IMR-90 (cell line): Measurements from ENCODE around the gene DPP8. TPM values are rescaled to one million over a fixed set of nuclear protein-coding genes. Genes with fewer than 3 reads are reported as not detected.

Experiments
- ATAC-seq: fragments of 200-7000 bp; cut with Tn5 transposase; 2 replicates; pipeline ENCODE4 v1.9.1; 2020; ENCODE audit warnings: low read depth, mild to moderate bottlenecking, moderate library complexity
- BruUV-seq: library from RNA; stranded (reverse); fragments of 400-500 nt; replicated peaks from 2 replicates; lab custom pipeline; 2021; lab: Mats Ljungman, UMichigan
- CTCF ChIA-PET: fragments of 300-600 bp; formaldehyde crosslinking; extraction: SDS; loops from one replicate; lab custom pipeline; 2021; ENCODE audit warnings: antibody characterized with exemption; lab: Yijun Ruan, JAX
- POLR2A ChIA-PET: fragments of 300-600 bp; sonication (Branson Sonifier 250); formaldehyde crosslinking; loops from one replicate; lab custom pipeline; 2022; ENCODE audit warnings: antibody characterized with exemption; ENCODE audit not compliant: unreplicated experiment; lab: Charles Lee
- DNase-seq: peaks from one replicate; pipeline ENCODE4 v3.0.0; 2013
- H2AFZ ChIP-seq: replicated peaks from 2 replicates; pipeline ENCODE3; 2013; ENCODE audit warnings: low read length, mild to moderate bottlenecking; ENCODE audit not compliant: poor library complexity
- H2AK5ac ChIP-seq: 2 replicates; pipeline ENCODE4 v1.6.1; 2013; ENCODE audit warnings: low read depth, low read length, inconsistent platforms
- H2AK9ac ChIP-seq: replicated peaks from 2 replicates; pipeline ENCODE3; 2013; ENCODE audit warnings: mild to moderate bottlenecking, low read depth, low read length, moderate library complexity; ENCODE audit not compliant: poor library complexity
- H2BK120ac ChIP-seq: 2 replicates; pipeline ENCODE4 v1.6.1; 2013; ENCODE audit warnings: low read depth, low read length, inconsistent platforms
- H2BK15ac ChIP-seq: 3 replicates; pipeline ENCODE4 v1.6.1; 2013; ENCODE audit warnings: low read depth, low read length, inconsistent platforms
- H2BK20ac ChIP-seq: 2 replicates; pipeline ENCODE4 v1.6.1; 2013; ENCODE audit warnings: low read depth, mild to moderate bottlenecking, inconsistent platforms, low read length, moderate library complexity
- H2BK5ac ChIP-seq: 2 replicates; pipeline ENCODE4 v1.6.1; 2013; ENCODE audit warnings: mild to moderate bottlenecking, low read depth, low read length, inconsistent platforms; ENCODE audit not compliant: poor library complexity, severe bottlenecking
- H3K14ac ChIP-seq: replicated peaks from 2 replicates; pipeline ENCODE4 v1.6.1; 2013; ENCODE audit warnings: low read depth, low read length, inconsistent platforms
- H3K18ac ChIP-seq: 2 replicates; pipeline ENCODE4 v1.6.1; 2013; ENCODE audit warnings: low read depth, low read length, control low read depth
- H3K23ac ChIP-seq: 2 replicates; pipeline ENCODE4 v1.6.1; 2013; ENCODE audit warnings: low read depth, low read length, inconsistent platforms
- H3K27ac ChIP-seq: 2 replicates; pipeline ENCODE4 v1.5.1; 2013; ENCODE audit warnings: mild to moderate bottlenecking, control low read depth, low read length; ENCODE audit not compliant: insufficient read depth
- H3K27me3 ChIP-seq: 2 replicates; pipeline ENCODE4 v1.6.1; 2013; ENCODE audit warnings: low read length; ENCODE audit not compliant: control insufficient read depth, insufficient read depth
- H3K36me3 ChIP-seq: 2 replicates; pipeline ENCODE4 v1.6.1; 2013; ENCODE audit warnings: low read length, mixed read lengths; ENCODE audit not compliant: control insufficient read depth, insufficient read depth
- H3K4ac ChIP-seq: 2 replicates; pipeline ENCODE4 v1.6.1; 2013; ENCODE audit warnings: low read depth, low read length, inconsistent platforms
- H3K4me1 ChIP-seq: 2 replicates; pipeline ENCODE4 v1.6.1; 2013; ENCODE audit warnings: low read length, mixed read lengths; ENCODE audit not compliant: control insufficient read depth, insufficient read depth
- H3K4me2 ChIP-seq: 2 replicates; pipeline ENCODE4 v1.6.1; 2013; ENCODE audit warnings: low read depth, mild to moderate bottlenecking, control low read depth, low read length, moderate library complexity
- H3K4me3 ChIP-seq: 2 replicates; pipeline ENCODE4 v1.5.1; 2013; ENCODE audit warnings: low read depth, mild to moderate bottlenecking, control low read depth, low read length, moderate library complexity; ENCODE audit not compliant: insufficient read depth
- H3K56ac ChIP-seq: 2 replicates; pipeline ENCODE4 v1.6.1; 2013; ENCODE audit warnings: low read length, inconsistent platforms; ENCODE audit not compliant: insufficient read depth; ENCODE audit errors: extremely low read depth
- H3K79me1 ChIP-seq, 2 experiments: 2 replicates each; pipeline ENCODE4 v1.6.1; 2013; ENCODE audit warnings: low read length in 2 of 2, inconsistent platforms in 1 of 2, low read depth in 1 of 2
- H3K9ac ChIP-seq: 2 replicates; pipeline ENCODE4 v1.6.1; 2013; ENCODE audit warnings: low read depth, low read length, control low read depth
- H3K9me1 ChIP-seq: 2 replicates; pipeline ENCODE4 v1.6.1; 2013; ENCODE audit warnings: low read length, inconsistent platforms; ENCODE audit not compliant: insufficient read depth
- H3K9me3 ChIP-seq: 2 replicates; pipeline ENCODE4 v1.6.1; 2013; ENCODE audit warnings: low read length; ENCODE audit not compliant: control insufficient read depth, insufficient read depth
- H4K20me1 ChIP-seq: 2 replicates; pipeline ENCODE4 v1.6.1; 2013; ENCODE audit warnings: low read length, inconsistent platforms; ENCODE audit not compliant: insufficient read depth
- H4K5ac ChIP-seq: 2 replicates; pipeline ENCODE4 v1.6.1; 2013; ENCODE audit warnings: mild to moderate bottlenecking, low read depth, low read length, control low read depth
- H4K8ac ChIP-seq, 2 experiments: 2 replicates each; pipeline ENCODE4 v1.6.1; 2013; ENCODE audit warnings: low read depth in 2 of 2, low read length in 2 of 2, control low read depth in 1 of 2, inconsistent platforms in 1 of 2
- H4K91ac ChIP-seq: 2 replicates; pipeline ENCODE4 v1.6.1; 2013; ENCODE audit warnings: low read depth, low read length, inconsistent platforms; ENCODE audit not compliant: insufficient read depth
- CEBPB ChIP-seq: IDR thresholded peaks from 2 replicates; pipeline ENCODE4 v1.6.1; 2012; ENCODE audit warnings: low read depth, low read length, improper control_type of control experiment
- CHD1 ChIP-seq: IDR thresholded peaks from 2 replicates; pipeline ENCODE4 v1.6.1; 2012; ENCODE audit warnings: low read depth, low read length, improper control_type of control experiment
- ELK1 ChIP-seq: fragments of 150-350 bp; IDR thresholded peaks from 2 replicates; pipeline ENCODE4 v1.6.1; 2016; ENCODE audit warnings: low read depth, mild to moderate bottlenecking, low read length, moderate library complexity, borderline replicate concordance
- FOS ChIP-seq: fragments of 150-350 bp; IDR thresholded peaks from 2 replicates; pipeline ENCODE4 v1.6.1; 2016; ENCODE audit warnings: low read depth, low read length
- MAFK ChIP-seq: IDR thresholded peaks from 2 replicates; pipeline ENCODE4 v1.6.1; 2012; ENCODE audit warnings: low read depth, low read length, improper control_type of control experiment
- MAZ ChIP-seq: IDR thresholded peaks from 2 replicates; pipeline ENCODE4 v1.6.1; 2012; ENCODE audit warnings: low read depth, mild to moderate bottlenecking, low read length, improper control_type of control experiment, moderate library complexity, borderline replicate concordance
- MXI1 ChIP-seq: IDR thresholded peaks from 2 replicates; pipeline ENCODE4 v1.6.1; 2012; ENCODE audit warnings: low read depth, mild to moderate bottlenecking, low read length, moderate library complexity, borderline replicate concordance
- POLR2A ChIP-seq: IDR thresholded peaks from 2 replicates; pipeline ENCODE4 v1.6.1; 2012; ENCODE audit warnings: mild to moderate bottlenecking, low read depth, low read length
- SMC3 ChIP-seq: fragments of 150-350 bp; IDR thresholded peaks from 2 replicates; pipeline ENCODE4 v1.6.1; 2016; ENCODE audit warnings: low read depth, mild to moderate bottlenecking, antibody characterized with exemption, low read length, moderate library complexity
- WGBS, 2 experiments: methylation state at CpG; one replicate each; pipeline versions ENCODE4 v1.1.5 to v1.1.7; 2013; ENCODE audit warnings: missing lambda C conversion rate in 2 of 2; ENCODE audit not compliant: insufficient read length in 1 of 2; ENCODE audit errors: extremely low coverage in 2 of 2; 5-methylcytosine and 5-hydroxymethylcytosine counted together
- dilution Hi-C: fragments of 300-500 bp; cut with HindIII; formaldehyde crosslinking; loops from one replicate; pipeline ENCODE4 v1.14.3; 2018; ENCODE audit warnings: low sequenced_read_pairs; ENCODE audit not compliant: unreplicated experiment
- in situ Hi-C: fragments of 300-500 bp; cut with MboI; formaldehyde crosslinking; loops from 3 replicates; pipeline ENCODE4 v1.14.3; 2019; ENCODE audit warnings: low sequenced_read_pairs, inconsistent platforms, mixed read lengths
- intact Hi-C: fragments of 100-400 bp; cut with micrococcal nuclease; formaldehyde crosslinking; loops from 2 replicates; pipeline ENCODE4 v1.10.0; 2022
- polyA plus RNA-seq, 3 experiments: library from polyadenylated mRNA; depleted of rRNA; stranded (reverse); fragments of >200 nt; gene quantifications; 2 replicates each; pipeline ENCODE4 v1.2.3, GENCODE V29; 2012; ENCODE audit warnings: low replicate concordance in 1 of 3
- total RNA-seq: library from RNA; depleted of rRNA; stranded (reverse); fragments of >200 nt; gene quantifications from 2 replicates; pipeline ENCODE4 v1.2.3, GENCODE V29; 2012
- TF ChIP-seq, protein P1 (sequence below): conservative IDR thresholded peaks from 2 replicates; pipeline ENCODE4 v1.5.1; 2012; ENCODE audit warnings: mild to moderate bottlenecking, low read depth, low read length, improper control_type of control experiment
- TF ChIP-seq, protein P2 (sequence below): fragments of 150-350 bp; IDR thresholded peaks from 2 replicates; pipeline ENCODE4 v1.6.1; 2017; ENCODE audit warnings: mild to moderate bottlenecking, antibody characterized with exemption, low read length, low read depth

The DPP8 gene
- total and polyA plus RNA-seq, 2 of the 4 experiments (the other 2 are of a cell fraction), result 10.7 to 29.4 TPM

- H2AFZ ChIP-seq, result no peak overlapping the region
- intact Hi-C loops, result no loop called here
- H3K9ac ChIP-seq, result no peak overlapping the region
- no peaks in the 10 kb centered on the region for H3K27me3 ChIP-seq
- dilution Hi-C loops, result no loop called here
- H3K9me3 ChIP-seq, result no peaks in the 10 kb centered on the region
- no peaks in the 10 kb centered on the region for H3K4me1 ChIP-seq
- H2AK9ac ChIP-seq, result no peak overlapping the region
- ATAC-seq, result no peak
- no peak overlapping the region for H3K4me2 ChIP-seq
- H4K5ac ChIP-seq, result no peak overlapping the region
- WGBS, 2 experiments, result no CpG with 5 or more reads among the region's 2 CpGs
- no peak for DNase-seq
- H4K8ac ChIP-seq, result no peak overlapping the region
- no peak overlapping the region for H3K23ac ChIP-seq
- H3K79me1 ChIP-seq, result peaks cover 14 to 21% of the 10 kb centered on the region in 2 experiments
- H4K91ac ChIP-seq, result no peak overlapping the region
- no peak overlapping the region for H3K56ac ChIP-seq
- peaks cover 4% of the 10 kb centered on the region; the same call in 1 of the 2 replicates for H4K20me1 ChIP-seq
- CTCF ChIA-PET, result interaction anchor here (0.5 kb wide), 1 partner anchor 25 kb away, joined by 4 read pairs; no protein-coding TSS in a partner anchor
- no peak overlapping the region for H3K4ac ChIP-seq
- H3K36me3 ChIP-seq, result peaks cover 26% of the 10 kb centered on the region
- no peak overlapping the region for H3K27ac ChIP-seq
- H2BK15ac ChIP-seq, result no peak overlapping the region
- no peak overlapping the region for H3K4me3 ChIP-seq
- TF ChIP-seq ELK1 (no peak), CHD1 (no peak), POLR2A (no peak), MXI1 (no peak), FOS (no peak), CEBPB (no peak), MAFK (no peak), SMC3 (no peak), MAZ (no peak)
- TF ChIP-seq, protein P1, sequence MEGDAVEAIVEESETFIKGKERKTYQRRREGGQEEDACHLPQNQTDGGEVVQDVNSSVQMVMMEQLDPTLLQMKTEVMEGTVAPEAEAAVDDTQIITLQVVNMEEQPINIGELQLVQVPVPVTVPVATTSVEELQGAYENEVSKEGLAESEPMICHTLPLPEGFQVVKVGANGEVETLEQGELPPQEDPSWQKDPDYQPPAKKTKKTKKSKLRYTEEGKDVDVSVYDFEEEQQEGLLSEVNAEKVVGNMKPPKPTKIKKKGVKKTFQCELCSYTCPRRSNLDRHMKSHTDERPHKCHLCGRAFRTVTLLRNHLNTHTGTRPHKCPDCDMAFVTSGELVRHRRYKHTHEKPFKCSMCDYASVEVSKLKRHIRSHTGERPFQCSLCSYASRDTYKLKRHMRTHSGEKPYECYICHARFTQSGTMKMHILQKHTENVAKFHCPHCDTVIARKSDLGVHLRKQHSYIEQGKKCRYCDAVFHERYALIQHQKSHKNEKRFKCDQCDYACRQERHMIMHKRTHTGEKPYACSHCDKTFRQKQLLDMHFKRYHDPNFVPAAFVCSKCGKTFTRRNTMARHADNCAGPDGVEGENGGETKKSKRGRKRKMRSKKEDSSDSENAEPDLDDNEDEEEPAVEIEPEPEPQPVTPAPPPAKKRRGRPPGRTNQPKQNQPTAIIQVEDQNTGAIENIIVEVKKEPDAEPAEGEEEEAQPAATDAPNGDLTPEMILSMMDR, result no peak
- TF ChIP-seq, protein P2, sequence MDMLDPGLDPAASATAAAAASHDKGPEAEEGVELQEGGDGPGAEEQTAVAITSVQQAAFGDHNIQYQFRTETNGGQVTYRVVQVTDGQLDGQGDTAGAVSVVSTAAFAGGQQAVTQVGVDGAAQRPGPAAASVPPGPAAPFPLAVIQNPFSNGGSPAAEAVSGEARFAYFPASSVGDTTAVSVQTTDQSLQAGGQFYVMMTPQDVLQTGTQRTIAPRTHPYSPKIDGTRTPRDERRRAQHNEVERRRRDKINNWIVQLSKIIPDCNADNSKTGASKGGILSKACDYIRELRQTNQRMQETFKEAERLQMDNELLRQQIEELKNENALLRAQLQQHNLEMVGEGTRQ, result no peak
- H3K14ac ChIP-seq, result no peak overlapping the region
- POLR2A ChIA-PET, result no interaction called here
- no TSS peak for BruUV-seq
- in situ Hi-C loops, result no loop called here
- H2BK5ac ChIP-seq, result no peak overlapping the region
- H2BK120ac ChIP-seq, result no peak overlapping the region
- H2AK5ac ChIP-seq, result no peak overlapping the region
- H3K9me1 ChIP-seq, result no peaks in the 10 kb centered on the region
- H3K18ac ChIP-seq, result no peak overlapping the region
- no peak overlapping the region for H2BK20ac ChIP-seq
Measured at GRCh38 chr15:65509321-65509720, 8.2 kb downstream of the DPP8 start.
